Activated CD8-positive, alpha-beta memory T cell treated with anti-CD3 and anti-CD28 coated beads for 1 hour (primary cell): Measurements from ENCODE around the gene IQSEC1.
A peak's percentile ranks its signal among the peaks of the same experiment; 100 is the strongest.

Experiments used
- DNase-seq, 2 donors: peaks; one replicate each; pipeline ENCODE4 v3.0.0-alpha.2; 2020; ENCODE audit warnings: low read depth in 1 of 2; ENCODE audit errors: extremely low read depth in 1 of 2

Gene IQSEC1

DNA sequence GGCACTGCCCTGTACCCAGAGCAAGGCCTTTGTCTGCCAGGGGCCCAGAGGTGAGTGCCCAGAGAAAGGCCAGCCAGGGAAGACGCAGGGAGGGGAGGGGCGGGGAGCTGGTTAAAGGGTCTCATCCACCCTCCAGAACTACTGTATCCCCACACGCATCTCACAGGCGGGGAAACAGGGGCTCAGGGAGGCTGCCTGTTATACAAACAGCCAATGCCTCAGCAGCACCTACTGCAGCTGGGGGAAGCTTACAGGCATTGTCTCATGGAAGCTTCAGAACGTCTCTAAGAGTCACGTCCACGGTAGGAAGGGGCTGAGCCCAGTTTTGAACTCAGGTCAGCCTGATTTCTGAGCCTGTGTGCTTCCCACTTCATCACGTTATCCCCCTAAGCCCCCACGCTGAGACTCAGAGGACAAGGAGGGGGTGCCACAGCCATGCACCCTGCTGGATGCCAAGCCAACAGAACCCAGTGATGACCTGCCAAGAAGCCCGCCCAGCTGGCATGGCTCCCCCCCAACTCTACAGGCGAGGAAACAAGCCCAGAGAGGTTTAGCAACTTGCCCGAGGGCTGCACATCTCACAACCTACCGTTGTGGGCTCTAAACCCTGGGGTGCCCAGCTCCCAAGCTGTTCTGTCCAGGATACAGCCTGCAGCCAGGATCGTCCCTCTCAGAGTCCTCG lies 54.5 kb downstream of the IQSEC1 start:
- no peak for DNase-seq

DNA sequence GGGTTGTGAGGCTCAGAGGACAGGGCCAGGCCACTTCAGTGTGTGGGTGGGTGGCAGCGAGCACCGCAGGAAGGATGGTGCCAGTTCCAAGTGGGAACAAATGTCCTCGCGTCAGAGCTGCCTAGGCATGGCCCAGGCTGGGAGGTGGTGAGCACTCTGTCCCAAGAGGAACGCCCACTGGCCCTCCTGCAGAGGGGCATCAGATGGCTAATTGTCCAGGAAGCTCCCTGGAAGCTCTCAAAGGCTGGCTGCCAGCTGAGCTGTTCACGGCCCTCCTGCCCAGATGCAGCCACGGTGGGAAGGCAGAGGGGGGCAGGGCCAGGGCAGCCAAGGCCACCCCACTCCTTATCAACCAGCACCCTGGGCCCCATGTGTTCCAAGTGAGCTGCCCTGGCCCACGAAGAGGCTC lies 55.2 kb downstream of the IQSEC1 start:
- DNase-seq = no peak

DNA sequence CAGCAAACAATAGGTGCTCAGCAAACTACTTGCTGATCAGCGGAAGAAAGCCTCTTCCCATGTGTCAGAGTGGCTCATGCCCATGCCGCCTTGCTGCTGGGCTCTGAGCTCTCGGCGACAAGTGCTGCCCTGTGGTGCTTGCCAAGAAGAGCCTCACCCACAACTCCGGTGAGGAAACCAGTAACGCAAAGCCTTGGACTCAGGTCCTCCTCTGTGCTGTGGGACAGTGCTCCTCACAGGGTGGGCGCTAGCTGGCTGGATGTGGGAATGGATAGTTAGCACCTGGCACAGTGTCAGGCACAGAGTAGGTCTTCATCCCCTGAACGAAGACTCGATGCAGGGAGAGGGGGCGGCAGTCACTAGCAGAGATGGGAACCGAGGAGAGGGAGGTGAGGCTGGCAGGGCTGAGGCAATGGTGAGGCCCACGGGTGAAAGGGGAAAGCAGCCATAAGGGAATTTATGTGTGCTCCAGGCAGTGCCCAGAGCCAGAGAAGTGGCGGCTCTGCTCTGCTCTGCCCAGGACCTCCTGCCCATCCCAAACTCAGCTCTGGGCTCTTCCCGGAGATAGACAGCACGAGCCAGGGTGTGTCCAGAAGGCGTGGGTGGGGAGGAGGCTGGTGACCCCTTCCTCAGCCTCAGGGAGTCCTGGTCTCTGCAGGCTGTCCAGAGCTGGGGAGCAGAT lies 55.7 kb downstream of the IQSEC1 start:
- no peak for DNase-seq

DNA sequence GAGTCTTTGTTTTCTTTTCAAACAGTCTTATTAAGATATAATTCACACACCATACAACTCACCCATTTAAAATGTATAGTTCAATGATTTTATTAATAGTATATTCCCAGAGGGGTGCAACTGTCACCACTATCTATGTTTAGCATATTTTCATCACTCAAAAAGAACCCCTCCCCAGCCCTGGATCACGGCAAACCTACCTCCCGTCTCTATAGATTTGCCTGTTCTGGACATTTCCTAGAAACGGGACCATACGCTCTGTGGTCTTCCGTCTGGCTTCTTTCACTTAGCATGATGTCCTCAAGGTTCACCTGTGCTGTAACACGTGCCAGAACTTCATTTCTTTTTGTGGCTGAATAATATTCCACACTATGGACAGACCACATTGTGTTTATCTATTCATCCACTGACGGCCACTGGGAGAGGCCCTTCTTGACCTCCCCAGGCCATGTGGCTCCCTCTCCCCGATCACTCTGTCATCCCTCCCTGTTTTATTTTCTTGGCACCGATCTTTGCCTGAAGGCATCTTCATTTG lies 56.4 kb downstream of the IQSEC1 start:
- no peak for DNase-seq

DNA sequence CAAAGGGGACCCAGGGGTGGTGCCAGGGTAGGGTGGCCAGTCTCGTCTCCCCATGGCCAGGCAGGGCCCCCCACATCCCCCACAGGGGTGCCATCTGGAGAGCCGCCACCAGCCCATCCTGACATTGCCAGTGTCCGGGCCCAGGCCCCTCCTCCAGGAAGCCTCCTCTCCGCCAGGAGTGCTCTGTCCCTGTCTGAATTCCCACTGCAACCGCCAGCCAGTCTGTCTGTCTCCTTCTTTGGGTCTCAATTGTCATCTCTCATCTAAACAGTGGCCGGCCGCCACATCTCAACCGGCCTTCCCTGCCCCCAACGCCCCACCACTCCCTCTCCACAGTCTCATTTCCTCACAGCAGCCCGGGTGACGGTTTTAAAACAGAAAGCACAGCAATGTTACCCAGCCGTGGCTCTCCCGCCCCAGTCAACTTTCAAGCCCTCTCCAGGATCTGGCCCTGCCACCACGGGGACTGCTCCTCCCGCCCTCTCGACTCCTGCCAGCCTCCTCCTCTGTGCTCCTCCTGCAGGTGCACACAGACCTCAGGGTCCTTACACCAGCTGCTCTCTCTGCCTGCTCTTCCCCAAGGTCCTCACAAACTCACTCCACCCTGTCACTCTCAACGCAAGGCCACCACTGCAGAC lies 57.0 kb downstream of the IQSEC1 start:
- peak in 1 of 2 donors; percentile 38 for DNase-seq

DNA sequence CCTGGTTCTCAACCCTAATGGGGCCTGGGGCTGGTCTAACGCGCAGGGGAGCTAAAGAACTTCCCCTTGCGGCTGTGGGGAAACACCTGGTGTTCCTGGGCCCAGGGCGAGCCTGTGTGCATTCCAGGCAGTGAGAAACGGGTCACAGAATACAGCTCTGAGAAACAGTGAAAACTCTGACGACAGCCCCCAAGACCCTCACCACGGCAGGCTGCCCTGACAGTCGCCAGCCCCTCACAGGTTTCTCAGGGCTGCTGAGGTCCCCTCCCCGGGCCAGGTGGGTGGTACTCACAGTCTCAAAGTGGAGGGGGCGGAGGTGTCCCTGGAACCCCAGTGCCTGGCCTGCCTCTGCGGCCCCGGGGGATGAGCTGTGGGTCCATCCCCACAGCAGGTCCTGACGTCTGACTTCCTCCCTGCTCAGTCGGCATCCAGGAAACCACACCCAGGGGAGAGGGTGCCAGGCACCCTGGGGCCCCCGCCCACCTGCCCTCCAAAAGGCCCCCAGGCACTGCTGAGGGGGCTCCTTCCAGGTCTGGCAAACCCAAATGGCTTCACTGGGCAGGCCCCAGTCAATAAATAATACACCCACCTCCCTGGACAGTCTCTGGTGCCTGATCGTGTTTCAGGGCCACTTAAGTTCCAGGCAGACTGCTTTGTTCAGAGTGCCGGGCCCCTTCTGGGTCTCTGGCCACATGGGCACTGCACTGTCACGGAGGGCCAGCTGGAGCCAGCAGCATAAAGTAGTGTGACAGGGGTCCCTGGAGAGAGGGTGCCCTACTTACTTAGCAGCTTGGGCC lies 57.7 kb downstream of the IQSEC1 start:
- DNase-seq = peak in 1 of 2 donors; percentile 21

DNA sequence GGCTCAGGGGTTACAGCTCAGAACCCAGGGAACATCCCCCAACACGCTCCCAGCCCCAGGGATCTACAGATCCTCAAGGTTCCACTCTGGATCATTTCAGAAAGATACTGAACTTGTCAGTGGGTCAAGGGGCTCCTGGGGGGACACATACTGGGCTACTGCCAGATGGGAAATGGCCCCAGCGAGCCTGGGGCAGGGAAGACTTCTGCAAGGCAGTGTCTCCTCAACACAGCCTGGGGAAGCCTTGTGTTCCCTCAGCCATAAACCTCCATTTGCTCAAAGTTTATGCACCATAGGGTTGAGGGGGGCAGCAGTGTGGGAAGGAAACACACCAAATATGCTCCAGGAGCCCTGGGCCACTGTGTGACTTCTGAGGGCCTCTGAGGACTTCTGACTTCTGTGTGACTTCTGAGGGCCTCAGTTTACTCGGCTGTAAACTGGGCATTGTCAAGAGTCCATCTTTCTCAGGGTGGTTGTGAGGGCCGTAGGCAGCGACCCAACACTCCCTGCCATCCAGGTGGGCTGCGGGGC lies 58.4 kb downstream of the IQSEC1 start:
- no peak for DNase-seq

DNA sequence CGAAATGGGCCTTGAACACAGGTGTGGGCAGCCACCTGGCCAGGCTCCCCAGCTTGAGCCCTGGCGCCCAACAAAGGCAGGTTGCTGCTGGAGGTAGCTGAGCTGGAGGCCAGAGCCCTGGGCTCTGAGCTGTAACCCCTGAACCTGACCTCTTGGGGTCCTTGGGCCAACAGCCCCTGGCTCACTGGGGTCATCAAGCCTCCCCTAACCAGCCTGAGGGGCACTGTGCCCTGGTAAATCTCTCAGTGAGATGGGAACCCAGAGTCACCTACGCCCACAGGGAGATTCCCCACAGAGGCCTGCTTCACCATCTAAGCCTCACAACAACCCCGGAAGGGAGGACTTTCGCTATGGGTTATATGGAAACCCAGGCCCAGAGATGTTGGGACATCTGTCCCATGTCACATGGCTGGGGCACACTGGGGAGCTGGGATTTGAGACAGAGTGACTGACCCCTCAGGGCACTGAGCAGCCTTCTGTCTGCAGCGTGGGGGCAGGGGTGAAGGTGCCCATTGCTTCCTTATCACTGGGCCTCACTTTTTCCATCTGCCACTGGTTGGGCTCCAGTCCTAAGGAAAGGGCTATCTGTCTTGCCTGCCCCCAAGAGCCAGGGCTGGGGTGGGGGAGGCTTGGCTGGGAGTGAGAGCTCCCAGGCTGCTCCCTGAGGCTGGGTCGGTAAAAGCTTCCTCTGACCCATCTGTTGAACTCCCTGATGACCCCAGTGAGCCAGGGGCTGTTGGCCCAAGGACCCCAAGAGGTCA lies 59.1 kb downstream of the IQSEC1 start:
- DNase-seq = no peak

DNA sequence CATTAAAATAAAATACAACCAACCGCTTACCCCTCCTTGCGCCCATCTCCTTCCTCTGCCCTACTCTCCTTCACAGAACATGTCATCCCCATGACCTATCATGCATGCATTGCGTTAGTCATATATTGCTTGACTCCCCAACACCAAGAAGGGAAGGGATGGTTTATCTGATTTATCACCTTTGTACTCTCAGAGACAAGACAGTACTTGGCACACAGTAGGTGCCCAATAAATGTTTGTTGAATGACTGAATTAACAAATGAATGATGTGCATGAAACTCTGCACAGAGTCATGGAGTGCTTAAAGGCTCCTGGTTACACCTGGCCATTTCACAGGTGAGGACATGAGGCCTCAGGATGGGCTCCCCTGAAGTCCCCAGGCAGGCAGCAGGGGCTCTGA lies 59.7 kb downstream of the IQSEC1 start:
- no peak for DNase-seq

DNA sequence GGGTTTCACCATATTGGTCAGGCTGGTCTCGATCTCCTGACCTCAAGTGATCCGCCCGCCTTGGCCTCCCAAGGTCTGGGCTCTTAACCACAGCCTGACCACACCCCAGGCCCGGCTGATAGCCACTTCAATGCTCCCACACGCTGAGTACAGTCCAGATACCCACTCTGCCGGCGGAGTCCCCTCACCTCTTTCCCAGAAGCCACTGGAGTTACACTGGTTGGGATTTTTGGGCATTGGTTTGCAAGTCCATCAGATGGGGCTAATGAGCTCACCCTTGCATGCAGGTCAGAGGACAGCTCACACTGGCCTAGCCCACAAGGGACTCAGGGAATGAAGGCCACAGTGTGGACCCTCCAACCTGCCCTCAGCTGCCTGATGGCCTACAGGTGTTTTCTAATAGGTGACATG lies 60.1 kb downstream of the IQSEC1 start:
- no peak for DNase-seq

DNA sequence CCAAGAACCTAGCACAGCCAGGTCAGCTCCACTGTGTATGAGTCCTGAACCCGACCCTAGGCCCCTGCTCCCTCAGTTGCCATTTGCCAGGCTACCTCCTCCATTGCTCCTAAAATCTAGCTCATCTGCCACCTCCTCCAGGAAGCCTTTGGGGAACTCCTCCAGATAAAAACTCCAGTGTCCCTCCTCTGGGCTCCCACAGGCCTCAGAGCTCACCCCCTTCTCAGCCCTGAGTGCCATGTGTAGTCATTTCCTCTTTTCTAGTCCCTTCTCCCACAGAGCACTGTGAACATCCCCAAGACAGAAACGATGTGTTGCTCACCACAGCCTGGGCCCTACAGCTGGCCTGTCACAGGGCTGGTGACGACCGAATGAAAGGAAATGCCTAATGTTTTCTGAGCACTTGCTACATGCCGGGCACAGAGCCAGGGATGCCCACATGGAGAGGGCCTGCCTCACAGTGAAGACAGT lies 61.0 kb downstream of the IQSEC1 start:
- peak in 1 of 2 donors; percentile 19 for DNase-seq

DNA sequence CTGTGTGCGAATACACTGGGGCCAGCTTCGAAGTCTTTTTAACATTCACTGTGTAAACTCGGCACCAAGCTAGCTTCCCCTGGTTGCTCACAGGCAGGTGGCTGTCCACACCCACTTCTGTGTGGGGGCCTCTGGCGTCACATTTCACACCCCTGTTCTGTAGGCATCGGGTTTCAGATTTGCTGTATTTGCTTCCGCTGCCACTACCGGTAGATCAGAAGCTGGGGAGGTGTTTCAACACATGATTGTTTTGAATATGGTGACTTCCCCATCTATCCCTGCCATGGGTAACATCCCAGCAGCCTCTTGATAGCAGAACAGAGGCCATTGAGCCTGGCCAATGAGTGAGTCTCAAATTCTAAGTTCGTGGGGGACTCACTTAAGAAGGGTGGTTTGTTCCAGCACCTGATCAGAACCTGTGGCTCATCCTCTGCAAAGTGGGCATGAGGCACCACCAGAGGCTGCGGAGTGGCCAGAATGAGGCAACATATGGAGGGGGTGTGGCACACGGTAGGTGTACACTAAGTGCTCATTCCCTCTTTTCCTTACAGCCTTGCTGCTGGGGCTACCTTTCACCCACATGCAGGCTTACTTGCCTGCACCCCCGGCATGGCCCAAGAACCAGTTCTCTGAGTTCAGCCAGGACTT lies 61.5 kb downstream of the IQSEC1 start:
- DNase-seq = peak; percentile 58 to 63

DNA sequence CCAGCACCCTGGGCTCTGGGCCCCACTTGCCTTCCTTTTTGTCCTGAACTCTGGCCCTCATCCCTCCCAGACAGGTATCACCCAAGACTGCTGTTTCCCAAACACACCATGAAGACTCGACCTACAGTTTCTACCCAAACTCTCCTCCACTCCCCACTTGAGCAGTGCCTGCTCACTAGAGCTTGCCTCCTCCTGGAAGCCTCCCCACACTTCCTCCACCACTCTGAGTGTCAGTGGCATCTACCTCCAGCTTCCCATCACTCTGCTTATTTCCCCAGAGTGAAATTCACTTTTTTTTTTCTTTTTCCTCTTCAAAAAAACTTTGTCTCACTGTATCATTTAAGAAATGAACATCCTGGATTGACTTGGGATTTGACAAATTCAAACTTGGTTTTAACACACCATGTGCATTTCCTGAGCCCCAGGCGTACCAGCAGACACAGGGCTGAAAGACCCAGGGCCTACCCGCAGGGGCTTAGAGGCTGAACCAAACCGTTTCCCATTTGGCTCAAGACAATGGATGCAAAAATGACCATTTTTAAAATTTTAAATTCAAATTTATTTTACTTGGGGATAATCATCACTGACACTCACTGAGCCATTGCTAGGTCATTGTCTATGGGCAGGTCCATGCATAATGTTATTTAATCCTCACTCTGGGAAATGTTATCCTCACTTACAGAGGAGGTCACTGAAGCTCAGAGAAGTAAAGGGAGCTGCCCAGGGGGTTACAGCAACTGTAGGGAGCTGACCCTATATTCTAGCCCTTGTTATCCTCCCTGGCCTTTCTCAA lies 62.3 kb downstream of the IQSEC1 start:
- no peak for DNase-seq

DNA sequence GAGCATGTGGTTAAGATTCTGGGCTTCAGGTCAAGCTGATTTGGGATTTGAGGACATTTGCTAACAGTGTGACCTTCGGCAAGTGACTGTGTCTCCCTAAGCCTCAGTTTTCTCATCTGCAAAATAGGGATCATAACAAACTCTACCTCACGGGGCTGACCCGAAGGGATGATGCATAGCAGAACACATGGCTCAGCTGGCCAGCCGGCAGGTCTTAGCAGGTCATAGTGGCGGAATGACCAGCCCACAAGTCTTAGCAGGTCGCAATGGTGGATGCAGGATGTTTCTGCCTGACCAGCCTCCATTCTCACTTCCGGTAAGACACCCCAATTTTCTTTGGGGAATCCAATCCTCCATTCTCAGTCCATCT lies 63.3 kb downstream of the IQSEC1 start:
- DNase-seq = no peak

DNA sequence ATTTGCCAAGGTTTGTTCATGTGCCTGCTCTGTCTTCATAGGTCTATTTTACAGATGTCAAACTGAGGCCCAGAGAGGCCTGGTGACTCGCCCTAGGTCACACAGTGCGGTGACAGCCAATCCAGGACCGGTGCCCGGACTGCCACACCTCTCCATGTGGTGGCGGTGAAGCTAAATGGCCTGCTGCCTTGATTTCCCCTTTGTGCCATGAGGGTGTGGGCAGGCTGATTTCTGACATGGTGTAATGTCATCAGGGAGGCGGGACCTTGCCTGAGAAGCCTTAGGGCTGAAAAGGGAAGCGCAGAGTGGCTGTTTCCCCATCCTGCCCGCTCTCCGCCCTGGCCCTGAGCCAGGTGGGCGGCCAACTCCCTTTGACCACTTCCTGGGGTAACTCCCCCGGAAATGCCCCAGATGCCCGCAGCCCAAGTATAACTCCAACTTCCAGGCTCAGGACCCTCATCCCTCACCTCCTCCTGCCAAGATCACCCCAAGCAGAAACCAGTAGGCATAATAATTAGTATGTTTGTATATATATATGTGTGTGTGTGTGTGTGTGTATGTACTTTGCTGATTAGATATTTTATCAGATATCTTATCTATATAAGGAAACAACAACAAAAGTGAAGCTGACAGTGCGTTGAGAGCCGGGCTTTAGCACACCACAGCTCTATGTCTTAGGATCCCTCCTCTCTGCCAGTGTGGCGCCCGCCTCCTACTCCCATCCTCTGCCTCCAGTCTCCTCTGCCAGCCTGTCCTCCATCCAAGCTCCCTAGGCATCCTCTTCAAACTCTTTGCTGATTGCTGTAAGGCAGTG lies 63.9 kb downstream of the IQSEC1 start:
- no peak for DNase-seq

DNA sequence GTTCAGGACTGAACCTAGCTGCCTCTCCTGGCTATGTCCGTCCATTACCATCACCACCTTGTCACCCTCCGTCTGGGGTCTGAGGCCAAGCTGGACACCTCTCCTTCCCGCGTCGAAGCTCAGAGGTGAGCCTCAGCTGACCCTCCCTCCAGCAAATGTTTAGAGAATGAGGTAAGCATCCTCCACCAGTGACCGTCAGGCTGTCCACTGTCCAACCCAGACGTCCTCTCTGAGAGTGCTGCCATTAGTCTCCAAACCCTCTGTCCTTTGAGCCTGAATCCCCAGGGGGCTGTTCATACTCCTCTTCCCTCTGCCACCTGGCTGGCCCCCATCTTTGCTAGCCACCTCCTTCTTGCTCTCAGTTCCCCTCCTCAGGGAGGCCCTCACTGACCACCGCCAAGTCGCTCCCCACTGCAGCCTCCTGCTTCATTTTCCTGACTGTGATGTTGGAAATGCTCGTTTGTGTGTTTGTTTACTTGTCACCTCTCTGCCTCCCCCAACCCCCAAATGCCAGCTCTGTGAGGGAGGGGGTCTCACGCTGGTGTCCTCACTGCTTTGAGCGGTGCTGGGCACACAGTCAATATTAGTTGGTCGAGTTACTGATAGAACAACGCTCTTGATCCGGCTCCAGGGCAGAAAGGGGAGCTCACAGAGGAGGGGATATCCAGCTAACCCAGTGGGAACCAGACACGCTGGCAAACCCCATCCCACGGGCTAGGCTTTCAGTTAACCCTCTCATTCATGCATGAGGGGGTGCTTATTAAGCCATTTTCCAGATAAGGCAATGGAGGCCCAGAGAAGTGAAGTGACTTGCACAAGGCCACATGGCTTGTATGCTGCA lies 64.9 kb downstream of the IQSEC1 start:
- no peak for DNase-seq
